CD8-positive, alpha-beta memory T cell (primary cell): ENCODE measurements around the gene AXIN2. TPM values are rescaled to one million over a fixed set of nuclear protein-coding genes. Genes with fewer than 3 reads are reported as not detected.

Experiments
- CTCF ChIA-PET: fragments of 350-600 bp; sonication (Branson Sonifier 250); formaldehyde crosslinking; loops from one replicate; lab custom pipeline; 2021; ENCODE audit warnings: antibody characterized with exemption; lab: Charles Lee
- POLR2A ChIA-PET: fragments of 350-600 bp; sonication (Branson Sonifier 250); formaldehyde crosslinking; loops from one replicate; lab custom pipeline; 2021; ENCODE audit warnings: antibody characterized with exemption; lab: Charles Lee
- DNase-seq, 5 donors: peaks; one replicate each; pipeline versions ENCODE4 v3.0.0 to v3.0.0-alpha.2; 2020 to 2022; ENCODE audit warnings: mixed read lengths in 1 of 5
- H3K27ac ChIP-seq: one replicate; pipeline ENCODE4 v1.7.0; 2013; ENCODE audit warnings: low read depth, mild to moderate bottlenecking, low read length, moderate library complexity
- H3K27me3 ChIP-seq: 2 replicates; pipeline ENCODE4 v1.7.0; 2013; ENCODE audit warnings: low read length, mild to moderate bottlenecking; ENCODE audit not compliant: insufficient read depth, poor library complexity, severe bottlenecking
- H3K36me3 ChIP-seq: 2 replicates; pipeline ENCODE4 v1.7.0; 2013; ENCODE audit warnings: mild to moderate bottlenecking, low read length, moderate library complexity; ENCODE audit not compliant: insufficient read depth
- H3K4me1 ChIP-seq: 2 replicates; pipeline ENCODE4 v1.7.0; 2013; ENCODE audit warnings: mild to moderate bottlenecking, low read length, moderate library complexity; ENCODE audit not compliant: insufficient read depth
- H3K4me3 ChIP-seq: 2 replicates; pipeline ENCODE4 v1.7.0; 2013; ENCODE audit warnings: mild to moderate bottlenecking, low read length
- H3K9me3 ChIP-seq: 2 replicates; pipeline ENCODE4 v1.7.0; 2013; ENCODE audit warnings: mild to moderate bottlenecking, low read length
- H3K27ac Mint-ChIP-seq, 8 donors: one replicate each; pipeline ENCODE4 v1.8.0; 2020 to 2021; ENCODE audit warnings: mixed read lengths in 8 of 8, mild to moderate bottlenecking in 6 of 8, inconsistent platforms in 3 of 8, moderate library complexity in 3 of 8
- H3K27me3 Mint-ChIP-seq, 2 donors: one replicate each; pipeline ENCODE4 v1.8.0; 2020 to 2021; ENCODE audit warnings: mixed read lengths in 2 of 2, mild to moderate bottlenecking in 1 of 2, moderate library complexity in 1 of 2
- H3K36me3 Mint-ChIP-seq, 3 donors: one replicate each; pipeline ENCODE4 v1.8.0; 2020 to 2021; ENCODE audit warnings: mixed read lengths in 3 of 3, inconsistent platforms in 1 of 3, mild to moderate bottlenecking in 1 of 3
- H3K4me1 Mint-ChIP-seq, 3 donors: one replicate each; pipeline ENCODE4 v1.8.0; 2020 to 2021; ENCODE audit warnings: mixed read lengths in 3 of 3, inconsistent platforms in 1 of 3, mild to moderate bottlenecking in 1 of 3
- H3K4me3 Mint-ChIP-seq, 7 donors: one replicate each; pipeline ENCODE4 v1.8.0; 2020 to 2021; ENCODE audit warnings: mixed read lengths in 7 of 7, mild to moderate bottlenecking in 6 of 7, moderate library complexity in 4 of 7, inconsistent platforms in 2 of 7
- H3K9me3 Mint-ChIP-seq, 5 donors: one replicate each; pipeline ENCODE4 v1.8.0; 2020 to 2022; ENCODE audit warnings: mixed read lengths in 5 of 5, mild to moderate bottlenecking in 3 of 5, moderate library complexity in 2 of 5, inconsistent platforms in 1 of 5
- polyA plus RNA-seq: library from polyadenylated mRNA; unstranded; fragments of 300-500 nt; fragmentation: Illumina TruSeq; gene quantifications from one replicate; pipeline ENCODE4 v1.2.3, GENCODE V29; 2021
- total RNA-seq, 2 experiments: library from RNA; stranded (reverse); gene quantifications; one replicate each; pipeline ENCODE4 v1.2.3, GENCODE V29; 2021

AXIN2 gene
- total and polyA plus RNA-seq, 3 experiments from 2014 or later = 3.6 to 3.8 (median 3.8) TPM

GRCh38 chr17:65542610-65543009 lies 18.8 kb downstream of the AXIN2 start:
- no peak for DNase-seq
- Mint-ChIP-seq H3K4me1 (peaks cover 15 to 27% (median 20%) of the 10 kb centered on the region in 3 donors), H3K27ac (no peak overlapping the region), H3K27me3 (peaks cover 0 to 1% of the 10 kb centered on the region in 2 donors), H3K9me3 (no peaks in the 10 kb centered on the region), H3K4me3 (no peak overlapping the region), H3K36me3 (peaks cover 3 to 69% (median 9%) of the 10 kb centered on the region in 3 donors)
- no peak overlapping the region for H3K27ac ChIP-seq
- no peaks in the 10 kb centered on the region for H3K9me3 ChIP-seq
- peaks cover 34% of the 10 kb centered on the region for H3K4me1 ChIP-seq
- H3K36me3 ChIP-seq = peaks cover 4% of the 10 kb centered on the region
- CTCF ChIA-PET = no interaction called here
- POLR2A ChIA-PET = no interaction called here
- H3K27me3 ChIP-seq = no peaks in the 10 kb centered on the region
- no peak overlapping the region for H3K4me3 ChIP-seq

DNA sequence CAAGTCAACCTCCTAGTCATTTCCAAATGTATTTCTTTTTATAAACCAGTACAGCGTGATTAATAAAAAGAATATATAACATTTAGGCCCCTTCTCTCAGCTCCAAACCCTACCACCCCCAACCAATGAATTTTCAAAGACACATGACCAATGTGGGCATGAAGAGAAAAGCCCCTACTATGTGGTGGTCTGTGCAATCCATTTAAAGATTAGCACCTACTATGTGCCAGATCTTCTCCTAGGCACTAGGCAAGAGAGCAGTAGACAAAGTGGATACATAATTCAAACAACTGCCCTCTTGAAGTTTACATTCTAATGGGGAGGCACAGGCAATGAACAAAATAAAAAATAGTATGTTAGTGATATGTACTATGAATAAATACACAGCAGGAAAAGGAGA lies 19.4 kb downstream of the AXIN2 start:
- ChIA-PET POLR2A (no interaction called here), CTCF (no interaction called here)
- Histone ChIP-seq H3K27ac (no peak overlapping the region), H3K27me3 (no peaks in the 10 kb centered on the region), H3K9me3 (no peaks in the 10 kb centered on the region), H3K36me3 (peaks cover 7% of the 10 kb centered on the region), H3K4me1 (peaks cover 29% of the 10 kb centered on the region), H3K4me3 (no peak overlapping the region)
- Mint-ChIP-seq H3K4me3 (no peak overlapping the region), H3K9me3 (no peaks in the 10 kb centered on the region), H3K4me1 (peaks cover 10 to 22% (median 16%) of the 10 kb centered on the region in 3 donors), H3K27ac (no peak overlapping the region), H3K27me3 (peaks cover 0 to 1% of the 10 kb centered on the region in 2 donors), H3K36me3 (peaks cover 0 to 69% (median 6%) of the 10 kb centered on the region in 3 donors)
- no peak for DNase-seq

DNA sequence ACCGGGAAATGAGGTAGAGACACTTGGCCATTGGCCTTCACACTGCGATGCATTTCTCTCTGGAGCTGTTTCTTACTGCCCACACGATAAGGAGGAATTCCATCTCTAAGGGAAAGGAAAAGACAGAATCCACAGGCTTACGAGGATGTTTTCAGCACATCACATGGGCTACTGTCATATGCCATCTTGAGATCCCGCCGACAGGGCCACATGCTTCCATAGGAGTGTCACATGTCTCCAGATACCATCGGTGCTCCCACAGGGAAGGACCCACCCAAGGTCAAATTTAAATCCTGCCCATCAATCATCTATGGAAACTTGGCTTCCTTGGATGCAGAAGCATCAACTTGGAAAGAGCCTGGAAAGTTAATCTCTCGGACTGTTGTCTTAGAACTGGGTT lies 20.0 kb downstream of the AXIN2 start:
- peaks cover 0 to 1% of the 10 kb centered on the region in 2 donors for H3K27me3 Mint-ChIP-seq

DNA sequence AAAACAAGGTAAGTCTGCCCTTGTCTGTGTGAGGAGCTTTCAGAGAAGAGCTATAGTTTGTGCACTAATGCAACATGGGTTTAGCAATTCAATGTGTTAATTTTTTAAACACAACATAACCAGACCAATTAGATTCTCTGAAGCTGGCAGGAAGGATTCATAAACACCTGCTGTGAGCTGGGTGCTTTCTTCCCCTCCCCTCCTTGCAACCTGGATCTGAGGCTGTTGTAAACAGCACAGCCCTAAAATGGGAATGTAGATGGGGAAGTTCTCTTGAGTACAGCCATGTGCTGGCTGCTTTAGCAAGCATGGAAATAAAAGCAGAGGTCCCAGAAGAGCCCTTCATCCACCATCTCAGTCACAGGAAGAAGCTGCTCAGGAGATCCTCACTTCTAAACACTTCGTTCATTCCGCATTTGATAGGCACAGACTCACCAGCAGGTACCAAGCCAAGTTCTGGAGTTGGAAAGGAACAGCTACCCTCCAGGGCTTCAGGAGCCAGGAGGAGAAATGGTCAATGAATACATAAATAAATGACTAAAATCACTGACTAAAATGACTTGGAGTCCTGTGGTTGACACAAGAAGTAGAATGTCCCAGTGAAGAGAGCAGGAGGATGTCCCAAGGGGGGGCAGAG lies 21.7 kb downstream of the AXIN2 start:
- no peak for DNase-seq
- peaks cover 6 to 13% (median 13%) of the 10 kb centered on the region in 3 donors for H3K4me1 Mint-ChIP-seq
- H3K4me3 ChIP-seq = no peak overlapping the region
- no peaks in the 10 kb centered on the region for H3K9me3 Mint-ChIP-seq
- peaks cover 8 to 74% (median 9%) of the 10 kb centered on the region in 3 donors for H3K36me3 Mint-ChIP-seq
- ChIA-PET CTCF (interaction anchor here (0.9 to 1.9 kb wide), 4 partner anchors 10 to 300 kb away, joined by 3 to 7 read pairs (median 3); no protein-coding TSS in a partner anchor), POLR2A (no interaction called here)
- peaks cover 0 to 1% of the 10 kb centered on the region in 2 donors for H3K27me3 Mint-ChIP-seq
- no peak overlapping the region for H3K4me3 Mint-ChIP-seq
- no peak overlapping the region for H3K27ac ChIP-seq
- no peaks in the 10 kb centered on the region for H3K27me3 ChIP-seq
- H3K36me3 ChIP-seq = peaks cover 20% of the 10 kb centered on the region
- H3K27ac Mint-ChIP-seq = no peak overlapping the region
- H3K4me1 ChIP-seq = peaks cover 18% of the 10 kb centered on the region
- H3K9me3 ChIP-seq = no peaks in the 10 kb centered on the region

More for the DNA sequence above, 20.0 kb downstream of the AXIN2 start:
- ChIA-PET CTCF (no interaction called here), POLR2A (no interaction called here)
- H3K36me3 ChIP-seq = peaks cover 13% of the 10 kb centered on the region
- H3K4me1 ChIP-seq = peaks cover 23% of the 10 kb centered on the region
- H3K27ac ChIP-seq = no peak overlapping the region
- no peaks in the 10 kb centered on the region for H3K9me3 Mint-ChIP-seq
- H3K27me3 ChIP-seq = no peaks in the 10 kb centered on the region
- peaks cover 6 to 16% (median 15%) of the 10 kb centered on the region in 3 donors for H3K4me1 Mint-ChIP-seq
- no peak overlapping the region for H3K4me3 ChIP-seq
- DNase-seq = no peak
- peak overlapping the region in 1 of 8 donors; percentile 2 for H3K27ac Mint-ChIP-seq
- no peak overlapping the region for H3K4me3 Mint-ChIP-seq
- no peaks in the 10 kb centered on the region for H3K9me3 ChIP-seq
- peaks cover 0 to 66% (median 6%) of the 10 kb centered on the region in 3 donors for H3K36me3 Mint-ChIP-seq

DNA sequence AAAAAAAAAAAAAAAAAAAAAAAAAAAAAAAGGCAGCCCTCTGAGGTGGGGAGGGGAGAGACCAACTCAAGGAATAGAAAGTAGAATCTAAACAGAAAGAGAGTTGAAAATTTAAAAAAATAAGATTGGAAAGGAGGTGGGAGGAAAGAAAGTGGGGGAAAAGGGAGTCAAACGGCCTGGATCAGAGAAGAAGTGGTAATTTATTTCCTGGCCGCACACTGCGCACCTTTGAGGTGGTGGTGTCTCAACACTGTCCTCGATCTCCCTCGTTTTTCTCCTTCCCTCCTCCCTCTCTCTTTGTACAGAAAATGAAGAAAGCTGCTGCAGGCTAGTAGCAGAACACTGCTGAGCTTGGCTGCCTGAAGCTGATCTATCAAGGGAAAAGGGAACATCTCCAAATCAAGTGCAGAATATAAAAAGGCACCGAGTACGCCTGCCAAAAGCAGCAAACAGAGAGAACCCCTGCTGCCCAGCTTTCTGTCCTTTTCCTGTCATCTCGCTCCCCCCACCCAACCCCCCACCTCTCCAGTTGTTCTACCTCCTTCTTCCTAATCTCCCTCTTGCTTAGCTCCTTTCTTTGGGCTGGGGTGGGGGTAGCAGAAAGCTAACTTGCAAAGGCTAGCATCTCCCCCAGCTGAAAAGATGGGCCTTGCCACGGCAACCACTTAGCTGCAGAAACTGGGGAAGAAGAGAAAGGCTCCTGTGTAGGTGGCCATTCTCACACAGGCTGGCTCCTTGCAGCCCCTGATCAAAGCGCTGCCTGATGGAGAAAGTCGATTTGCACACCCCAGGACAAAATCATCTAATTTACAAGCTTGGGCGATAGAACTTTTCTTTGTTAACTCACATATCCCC lies 22.5 kb downstream of the AXIN2 start:
- no peak for DNase-seq
- H3K4me1 ChIP-seq = peaks cover 18% of the 10 kb centered on the region
- H3K9me3 Mint-ChIP-seq = no peaks in the 10 kb centered on the region
- peaks cover 0 to 1% of the 10 kb centered on the region in 2 donors for H3K27me3 Mint-ChIP-seq
- peak overlapping the region; percentile 32 for H3K4me3 ChIP-seq
- no peak overlapping the region for H3K4me3 Mint-ChIP-seq
- no peak overlapping the region for H3K27ac ChIP-seq
- H3K9me3 ChIP-seq = no peaks in the 10 kb centered on the region
- peaks cover 8 to 75% (median 9%) of the 10 kb centered on the region in 3 donors for H3K36me3 Mint-ChIP-seq
- H3K27me3 ChIP-seq = no peaks in the 10 kb centered on the region
- peaks cover 6 to 13% (median 12%) of the 10 kb centered on the region in 3 donors for H3K4me1 Mint-ChIP-seq
- ChIA-PET POLR2A (no interaction called here), CTCF (interaction anchor here (1.0 to 1.9 kb wide), 3 partner anchors 11 to 20 kb away, joined by 3 to 7 read pairs (median 3); no protein-coding TSS in a partner anchor)
- H3K27ac Mint-ChIP-seq = no peak overlapping the region
- peaks cover 20% of the 10 kb centered on the region for H3K36me3 ChIP-seq

- peak in 1 of 5 donors; percentile 18 for DNase-seq
- POLR2A ChIA-PET = no interaction called here
- H3K27ac ChIP-seq = no peak overlapping the region
- no peaks in the 10 kb centered on the region for H3K27me3 ChIP-seq
- peaks cover 18% of the 10 kb centered on the region for H3K4me1 ChIP-seq
- H3K36me3 ChIP-seq = peaks cover 21% of the 10 kb centered on the region
- CTCF ChIA-PET = interaction anchor here (1.9 kb wide), 1 partner anchor 12 kb away, joined by 7 read pairs; no protein-coding TSS in a partner anchor
- Mint-ChIP-seq H3K27ac (no peak overlapping the region), H3K4me3 (no peak overlapping the region), H3K27me3 (peaks cover 0 to 1% of the 10 kb centered on the region in 2 donors), H3K36me3 (peaks cover 9 to 77% (median 10%) of the 10 kb centered on the region in 3 donors), H3K4me1 (peaks cover 6 to 13% (median 12%) of the 10 kb centered on the region in 3 donors), H3K9me3 (no peaks in the 10 kb centered on the region)
- peak overlapping the region; percentile 34 for H3K4me3 ChIP-seq
- no peaks in the 10 kb centered on the region for H3K9me3 ChIP-seq
Measured at GRCh38 chr17:65537845-65538674, 23.4 kb downstream of the AXIN2 start.

DNA sequence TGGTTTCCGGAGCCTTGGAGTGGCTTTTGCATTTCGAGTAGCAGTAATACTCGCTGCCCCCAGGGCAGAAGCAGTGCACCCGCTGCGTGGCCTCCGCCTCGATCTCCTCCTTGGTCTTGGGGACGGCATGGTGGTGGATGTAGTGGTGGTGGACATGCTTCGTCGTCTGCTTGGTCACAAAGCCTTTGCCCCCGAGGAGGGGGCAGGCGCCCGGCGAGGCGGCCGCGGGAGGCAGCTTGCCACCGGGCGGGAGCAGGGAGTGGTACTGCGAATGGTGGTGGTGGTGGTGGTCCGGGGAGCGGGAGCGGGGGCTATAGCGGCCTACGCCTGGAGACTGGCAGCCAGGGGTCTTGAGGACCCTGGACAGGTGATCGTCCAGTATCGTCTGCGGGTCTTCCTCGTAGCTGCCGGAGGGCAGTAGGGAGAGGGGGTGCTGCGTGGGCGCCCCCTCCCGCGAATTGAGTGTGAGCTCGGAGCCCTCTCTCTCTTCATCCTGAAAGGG lies 24.1 kb downstream of the AXIN2 start:
- H3K36me3 ChIP-seq = peaks cover 26% of the 10 kb centered on the region
- H3K27me3 ChIP-seq = no peaks in the 10 kb centered on the region
- no peak overlapping the region for H3K27ac Mint-ChIP-seq
- no peaks in the 10 kb centered on the region for H3K9me3 ChIP-seq
- H3K4me1 Mint-ChIP-seq = peaks cover 6 to 13% (median 12%) of the 10 kb centered on the region in 3 donors
- ChIA-PET POLR2A (no interaction called here), CTCF (no interaction called here)
- no peak overlapping the region for H3K4me3 ChIP-seq
- peaks cover 18% of the 10 kb centered on the region for H3K4me1 ChIP-seq
- peaks cover 9 to 78% (median 10%) of the 10 kb centered on the region in 3 donors for H3K36me3 Mint-ChIP-seq
- no peak overlapping the region for H3K4me3 Mint-ChIP-seq
- peaks cover 0 to 1% of the 10 kb centered on the region in 2 donors for H3K27me3 Mint-ChIP-seq
- no peak for DNase-seq
- no peak overlapping the region for H3K27ac ChIP-seq
- H3K9me3 Mint-ChIP-seq = no peaks in the 10 kb centered on the region
